Caco-2 (cell line): ENCODE data around the gene TRIM2. TPM values are rescaled to one million over a fixed set of nuclear protein-coding genes. Genes with fewer than 3 reads are reported as not detected.
"Not testable (repeated sequence)": the region's sequence is repeated elsewhere in the genome, so short reads cannot be mapped to it uniquely, and the experiment has no call there.

Source experiments
- BruUV-seq: library from RNA; stranded (reverse); fragments of 400-500 nt; replicated peaks from 2 replicates; lab custom pipeline; 2021; lab: Mats Ljungman, UMichigan
- CTCF ChIA-PET: fragments of 300-600 bp; sonication (Branson Sonifier 250); formaldehyde crosslinking; loops from one replicate; lab custom pipeline; 2022; ENCODE audit warnings: antibody characterized with exemption; lab: Charles Lee
- POLR2A ChIA-PET: fragments of 300-600 bp; sonication (Branson Sonifier 250); formaldehyde crosslinking; loops from one replicate; lab custom pipeline; 2022; ENCODE audit warnings: antibody characterized with exemption; lab: Charles Lee
- DNase-seq, 2 experiments: peaks; one replicate each; pipeline versions ENCODE4 v3.0.0 to v3.0.0-alpha.2; 2020 to 2022
- H3K27me3 ChIP-seq: replicated peaks from 2 replicates; pipeline ENCODE4 v1.6.0; 2011; ENCODE audit warnings: low read length; ENCODE audit not compliant: control insufficient read depth, insufficient read depth
- H3K36me3 ChIP-seq: 2 replicates; pipeline ENCODE4 v1.5.1; 2011; ENCODE audit warnings: low read length; ENCODE audit not compliant: control insufficient read depth, insufficient read depth
- H3K4me1 ChIP-seq: fragments of 250-450 bp; sonication (Bioruptor Pico); 2 replicates; pipeline ENCODE4 v1.5.1; 2020; ENCODE audit warnings: mild to moderate bottlenecking
- H3K4me3 ChIP-seq: 2 replicates; pipeline ENCODE4 v1.5.1; 2011; ENCODE audit warnings: low read depth, mild to moderate bottlenecking, control low read depth, low read length
- H3K9me3 ChIP-seq: fragments of 250-450 bp; sonication (Bioruptor Pico); 2 replicates; pipeline ENCODE4 v1.5.1; 2020; ENCODE audit warnings: mild to moderate bottlenecking, moderate library complexity
- H3K27ac Mint-ChIP-seq: one replicate; pipeline ENCODE4 v1.8.0; 2022; ENCODE audit warnings: mixed read lengths; ENCODE audit not compliant: unreplicated experiment
- H3K27me3 Mint-ChIP-seq: one replicate; pipeline ENCODE4 v1.8.0; 2022; ENCODE audit warnings: mixed read lengths; ENCODE audit not compliant: insufficient read depth, unreplicated experiment
- H3K36me3 Mint-ChIP-seq: one replicate; pipeline ENCODE4 v1.8.0; 2022; ENCODE audit warnings: mild to moderate bottlenecking, mixed read lengths; ENCODE audit not compliant: insufficient read depth, unreplicated experiment
- H3K4me1 Mint-ChIP-seq: one replicate; pipeline ENCODE4 v1.8.0; 2022; ENCODE audit warnings: low read depth, mixed read lengths; ENCODE audit not compliant: unreplicated experiment
- H3K4me3 Mint-ChIP-seq: one replicate; pipeline ENCODE4 v1.8.0; 2022; ENCODE audit warnings: mild to moderate bottlenecking, moderate library complexity, mixed read lengths; ENCODE audit not compliant: unreplicated experiment
- H3K9me3 Mint-ChIP-seq: one replicate; pipeline ENCODE4 v1.8.0; 2022; ENCODE audit warnings: mixed read lengths; ENCODE audit not compliant: unreplicated experiment
- CTCF ChIP-seq, 2 experiments: fragments of 200-600 bp in 1 of 2; IDR thresholded peaks; 1 replicate in 1 of 2; 2 replicates in 1 of 2; pipeline versions ENCODE4 v1.5.1 to v1.8.0; 2011 to 2022; ENCODE audit warnings: antibody characterized with exemption in 1 of 2, control low read depth in 1 of 2, inconsistent platforms in 1 of 2, low read depth in 1 of 2, low read length in 1 of 2, mild to moderate bottlenecking in 1 of 2, moderate library complexity in 1 of 2; ENCODE audit not compliant: insufficient read depth in 1 of 2, severe bottlenecking in 1 of 2, unreplicated experiment in 1 of 2
- intact Hi-C: fragments of 100-400 bp; cut with micrococcal nuclease; formaldehyde crosslinking; loops from one replicate; pipeline ENCODE4 v1.10.0; 2022; ENCODE audit not compliant: unreplicated experiment
- total RNA-seq: library from RNA; stranded (reverse); gene quantifications from 2 replicates; pipeline ENCODE4 v1.2.3, GENCODE V29; 2022

The TRIM2 gene
- total RNA-seq, 1 experiment from 2014 or later, result 62.3 TPM

- peaks cover 9% of the 10 kb centered on the region for H3K4me1 ChIP-seq
- CTCF ChIA-PET, result interaction anchor here (2.2 kb wide), 1 partner anchor 18 kb away, joined by 9 read pairs; no protein-coding TSS in a partner anchor
- POLR2A ChIA-PET, result interaction anchor here (0.6 kb wide), 1 partner anchor 47 kb away, joined by 3 read pairs; no protein-coding TSS in a partner anchor
- no peaks in the 10 kb centered on the region for H3K36me3 ChIP-seq
- H3K9me3 Mint-ChIP-seq, result peaks cover 14% of the 10 kb centered on the region
- TF ChIP-seq CTCF (IDR thresholded peaks at IDR 0.05; ENCODE audit: insufficient read depth in 1 of 2, low read depth in 1 of 2, low read length in 1 of 2, severe bottlenecking in 1 of 2, unreplicated experiment in 1 of 2), result no peak
- H3K27me3 Mint-ChIP-seq, result no peaks in the 10 kb centered on the region
- BruUV-seq, result no TSS peak
- no peak overlapping the region for H3K4me3 ChIP-seq
- H3K27ac Mint-ChIP-seq, result no peak overlapping the region
- H3K9me3 ChIP-seq, result no peaks in the 10 kb centered on the region
- intact Hi-C loops, result no loop called here
- H3K27me3 ChIP-seq, result no peaks in the 10 kb centered on the region
- H3K36me3 Mint-ChIP-seq, result no peaks in the 10 kb centered on the region
- no peak overlapping the region for H3K4me3 Mint-ChIP-seq
- no peak for DNase-seq
- H3K4me1 Mint-ChIP-seq, result peaks cover 8% of the 10 kb centered on the region
Observed at GRCh38 chr4:153160821-153161220, 43.4 kb upstream of the TRIM2 start.

- intact Hi-C loops, result no loop called here
- ChIA-PET POLR2A (no interaction called here), CTCF (interaction anchor here (0.9 kb wide), 1 partner anchor 18 kb away, joined by 3 read pairs; no protein-coding TSS in a partner anchor)
- no peak overlapping the region for H3K4me3 Mint-ChIP-seq
- DNase-seq, result no peak
- H3K27me3 ChIP-seq, result no peaks in the 10 kb centered on the region
- no peaks in the 10 kb centered on the region for H3K36me3 Mint-ChIP-seq
- H3K9me3 ChIP-seq, result no peaks in the 10 kb centered on the region
- peaks cover 9% of the 10 kb centered on the region for H3K4me1 ChIP-seq
- H3K4me3 ChIP-seq, result no peak overlapping the region
- no peaks in the 10 kb centered on the region for H3K27me3 Mint-ChIP-seq
- H3K9me3 Mint-ChIP-seq, result peaks cover 17% of the 10 kb centered on the region
- no peak for TF ChIP-seq CTCF (IDR thresholded peaks at IDR 0.05; ENCODE audit: insufficient read depth in 1 of 2, low read depth in 1 of 2, low read length in 1 of 2, severe bottlenecking in 1 of 2, unreplicated experiment in 1 of 2)
- no peaks in the 10 kb centered on the region for H3K36me3 ChIP-seq
- no TSS peak for BruUV-seq
- peaks cover 3% of the 10 kb centered on the region for H3K4me1 Mint-ChIP-seq
- no peak overlapping the region for H3K27ac Mint-ChIP-seq
Observed at GRCh38 chr4:153161226-153161963, 42.8 kb upstream of the TRIM2 start.

- H3K9me3 ChIP-seq, H3K4me3 ChIP-seq, H3K27me3 ChIP-seq, CTCF ChIA-PET, DNase-seq, BruUV-seq, H3K36me3 Mint-ChIP-seq, POLR2A ChIA-PET, H3K4me1 Mint-ChIP-seq, H3K36me3 ChIP-seq, H3K4me1 ChIP-seq, H3K27me3 Mint-ChIP-seq, H3K4me3 Mint-ChIP-seq, intact Hi-C loops, H3K27ac Mint-ChIP-seq: not testable (repeated sequence)
- H3K9me3 Mint-ChIP-seq, result peaks cover 17% of the 10 kb centered on the region
Observed at GRCh38 chr4:153165236-153165635, 39.0 kb upstream of the TRIM2 start.
